Measurements from ENCODE around the gene MACROD2.
"Not testable (repeated sequence)": the region's sequence is repeated elsewhere in the genome, so short reads cannot be mapped to it uniquely, and the experiment has no call there.

MACROD2 gene

DNA sequence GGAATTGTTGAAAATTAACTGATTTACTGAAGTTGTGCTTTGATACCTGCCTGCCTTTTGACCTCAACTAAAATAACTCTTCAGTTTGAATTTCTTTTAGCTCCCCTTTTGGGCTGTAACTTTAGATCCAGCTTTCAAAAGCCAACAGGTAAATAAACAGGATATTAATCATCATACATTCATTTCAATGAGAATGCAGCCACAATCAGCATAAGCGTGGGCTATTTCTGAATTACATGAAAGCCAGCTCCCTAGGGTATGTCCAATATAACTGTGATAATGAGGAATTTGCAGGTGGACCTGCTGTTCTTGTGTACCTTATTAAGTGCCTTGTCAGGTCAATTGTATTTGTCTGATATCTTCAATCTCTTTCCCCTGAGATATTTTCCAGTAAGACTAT is 1747.3 kb downstream of the MACROD2 start:
- DNase-seq, result peak in 2 of 3 experiments; percentile 27 to 77

- peak; percentile 12 to 72 (median 23) for DNase-seq
These were observed 1760.9 kb downstream of the MACROD2 start for GRCh38 chr20:15756002-15756753.

- peak in 1 of 3 experiments; percentile 72 for DNase-seq
These were observed 1761.4 kb downstream of the MACROD2 start for GRCh38 chr20:15756754-15757115.

DNA sequence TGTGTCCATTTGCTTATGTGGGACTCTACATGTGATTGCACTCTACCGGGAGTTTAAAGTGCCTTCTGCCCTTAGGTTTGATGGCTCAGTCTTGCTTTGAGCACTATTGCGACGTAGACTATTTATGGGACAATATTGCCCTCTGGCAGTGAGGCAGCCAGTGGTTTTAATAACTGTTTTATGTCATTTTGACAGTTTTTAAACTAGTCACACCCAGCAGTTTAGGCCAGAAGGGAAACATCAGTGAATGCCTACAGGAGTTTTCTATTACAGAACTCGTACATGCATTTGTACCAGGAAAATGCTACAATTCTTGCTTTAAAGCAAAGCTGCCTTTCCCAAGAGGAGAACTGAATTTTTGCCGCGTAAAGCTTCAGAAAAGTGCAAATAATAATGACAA is 1764.3 kb downstream of the MACROD2 start:
- DNase-seq, result peak in 2 of 3 experiments; percentile 8 to 37

- peak; percentile 27 to 78 (median 32) for DNase-seq
These were observed 1764.8 kb downstream of the MACROD2 start for GRCh38 chr20:15760001-15760621.

DNA sequence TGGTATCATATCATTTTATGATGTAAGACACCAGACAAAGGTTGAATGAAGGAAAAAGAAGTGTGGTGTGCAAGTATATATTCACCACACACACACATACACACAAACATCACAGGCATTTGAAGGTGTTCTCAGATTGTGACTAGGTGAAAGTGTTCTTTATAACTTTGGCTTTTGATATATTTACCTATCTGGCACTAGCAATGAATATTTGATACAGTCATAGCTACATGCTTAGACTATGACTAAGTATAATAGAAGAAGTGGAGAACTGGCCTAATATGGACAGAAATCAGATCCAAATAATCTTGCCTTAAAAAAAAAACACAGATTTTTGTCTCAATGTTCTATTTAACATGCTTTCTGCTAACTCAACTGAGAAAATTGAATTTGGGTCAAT is 1768.0 kb downstream of the MACROD2 start:
- no peak for DNase-seq

DNA sequence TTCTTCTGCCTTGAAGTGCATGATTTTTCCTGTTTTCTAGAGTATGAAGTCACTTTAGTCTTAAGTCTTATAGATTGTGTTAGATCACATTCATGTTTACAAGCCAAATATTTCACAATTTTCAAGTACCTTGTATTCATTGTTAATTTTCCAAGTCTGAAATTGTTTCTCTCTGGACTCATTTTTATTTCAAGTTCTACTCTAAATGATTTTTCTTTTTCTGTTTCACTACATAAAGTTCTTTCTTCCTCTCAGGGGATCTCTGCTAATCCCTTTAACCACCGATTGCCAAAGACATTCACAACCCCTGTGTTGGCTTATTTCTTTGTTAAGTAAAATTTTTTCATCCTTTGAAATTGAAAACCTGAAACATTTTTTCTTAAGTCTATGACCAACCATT is 1772.3 kb downstream of the MACROD2 start:
- DNase-seq, result no peak

DNA sequence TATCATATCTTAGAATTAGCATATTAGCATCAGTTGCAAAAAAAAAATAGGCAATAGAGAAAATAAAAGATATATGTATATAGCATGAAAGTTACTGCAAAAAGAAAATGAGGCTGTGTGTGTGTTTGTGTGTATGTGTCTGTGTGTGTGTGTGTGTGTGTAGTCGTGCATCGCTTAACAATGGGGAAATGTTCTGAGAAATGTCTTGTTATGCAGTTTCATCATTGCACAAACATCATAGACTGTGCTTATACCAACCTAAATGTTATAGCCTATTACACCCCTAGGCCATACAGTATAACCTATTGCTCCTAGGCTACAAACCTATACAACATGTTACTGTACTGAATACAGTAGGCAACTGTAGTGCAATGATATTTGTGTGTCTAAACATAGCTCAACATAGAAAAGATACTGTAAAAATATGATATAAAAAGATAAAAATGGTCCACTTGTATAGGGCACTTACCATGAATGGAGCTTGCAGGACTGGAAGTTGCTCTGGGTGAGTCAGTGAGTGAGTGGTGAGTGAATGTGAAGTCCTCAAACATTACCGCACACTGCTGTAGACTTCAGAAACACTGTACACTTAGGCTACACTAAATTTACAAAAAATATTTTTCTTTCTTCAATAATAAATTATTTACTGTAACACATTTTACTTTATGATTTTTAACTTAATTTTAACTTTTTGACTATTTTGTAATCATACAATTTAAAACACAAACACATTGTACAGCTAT is 1772.9 kb downstream of the MACROD2 start:
- DNase-seq, result no peak

- DNase-seq, result no peak
These were observed 1777.5 kb downstream of the MACROD2 start for GRCh38 chr20:15772826-15773225.

DNA sequence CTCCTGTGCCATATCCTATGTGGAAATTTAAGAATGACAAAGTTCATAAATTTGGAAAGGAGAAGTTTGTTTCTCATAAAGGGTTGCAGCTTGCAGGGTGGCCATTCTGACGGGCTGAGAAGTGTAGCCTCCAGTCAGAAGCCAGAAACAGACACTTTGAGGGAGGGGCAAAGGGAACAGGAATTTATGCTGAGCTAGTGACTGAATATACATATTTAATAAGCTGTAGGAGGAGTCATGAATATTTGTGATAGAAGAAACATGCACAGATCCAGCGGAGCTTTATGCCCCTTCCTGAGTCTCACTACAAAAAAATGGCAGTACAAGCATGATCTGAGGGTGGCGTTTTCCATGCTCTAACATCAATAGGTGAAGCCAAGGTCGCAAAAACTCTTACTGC is 1779.6 kb downstream of the MACROD2 start:
- DNase-seq, result no peak

DNA sequence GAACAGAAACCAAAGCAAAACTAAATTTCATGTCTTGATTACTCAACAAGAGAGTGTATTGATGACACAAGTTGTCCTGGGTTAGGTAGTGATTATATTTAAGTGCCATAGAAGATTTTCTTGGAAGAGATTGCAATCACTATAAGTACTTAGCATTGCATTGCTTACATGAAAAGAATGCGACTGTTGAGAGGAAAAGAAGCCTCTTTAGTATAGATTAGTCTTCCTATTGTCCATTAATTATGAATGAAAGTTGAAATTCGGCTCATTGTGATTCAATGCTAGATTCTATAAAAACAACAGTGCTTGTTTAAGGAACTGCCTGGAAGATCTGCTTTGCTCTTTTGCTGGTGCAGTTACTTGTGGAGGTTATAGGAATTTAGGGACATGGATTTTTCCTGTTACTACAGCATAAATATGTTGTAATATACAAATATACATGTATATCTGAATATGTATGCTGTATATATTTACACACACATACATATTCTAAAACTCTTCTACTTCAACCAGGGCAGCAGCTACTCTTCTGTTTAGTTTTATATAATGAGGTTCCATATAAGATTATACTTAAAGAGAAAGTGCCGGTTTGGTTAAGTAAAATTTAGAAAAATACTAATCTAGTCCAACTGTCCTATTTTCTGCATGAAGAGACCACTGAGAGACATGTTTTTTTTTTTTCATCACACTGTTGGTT is 1781.6 kb downstream of the MACROD2 start:
- no peak for DNase-seq

DNA sequence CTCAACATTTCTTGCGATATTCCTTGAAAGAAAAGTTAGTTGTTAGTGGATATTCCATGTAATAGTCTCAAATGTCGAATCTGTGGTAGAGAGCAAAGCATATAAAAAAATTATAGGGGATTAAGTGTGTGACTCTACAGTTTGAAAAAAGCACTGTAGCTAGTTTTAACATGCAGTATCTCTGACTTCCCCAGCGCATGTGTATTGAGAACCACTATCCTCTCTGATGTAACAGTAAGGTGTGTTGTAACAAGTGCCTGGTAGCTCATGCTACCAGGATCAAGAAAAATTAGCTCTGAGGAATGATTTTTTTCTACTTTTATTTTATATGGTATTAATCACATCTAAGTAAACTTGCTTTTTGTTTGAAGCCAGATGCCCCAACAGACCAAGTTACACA is 1788.7 kb downstream of the MACROD2 start:
- DNase-seq, result no peak

- DNase-seq, result peak in 1 of 3 experiments; percentile 14
These were observed 1793.8 kb downstream of the MACROD2 start for GRCh38 chr20:15789079-15789478.

DNA sequence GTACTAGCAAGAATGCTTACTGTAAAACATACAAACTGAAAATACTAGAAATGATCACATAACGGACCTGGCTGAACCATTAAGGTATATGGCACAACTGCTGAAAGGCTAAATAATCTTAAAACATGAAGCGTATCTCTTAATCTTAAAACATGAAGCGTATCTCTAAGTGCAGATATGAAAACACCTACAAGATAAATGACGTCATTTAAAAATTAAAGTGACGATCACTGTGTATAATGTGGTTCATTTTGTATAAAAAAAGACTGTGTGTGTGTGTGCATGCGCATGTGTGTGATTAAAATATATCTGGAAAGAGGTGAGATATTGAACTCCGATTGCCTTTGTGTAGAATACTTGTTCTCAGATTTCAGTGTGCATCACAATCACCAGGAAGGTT is 1797.5 kb downstream of the MACROD2 start:
- no peak for DNase-seq

DNA sequence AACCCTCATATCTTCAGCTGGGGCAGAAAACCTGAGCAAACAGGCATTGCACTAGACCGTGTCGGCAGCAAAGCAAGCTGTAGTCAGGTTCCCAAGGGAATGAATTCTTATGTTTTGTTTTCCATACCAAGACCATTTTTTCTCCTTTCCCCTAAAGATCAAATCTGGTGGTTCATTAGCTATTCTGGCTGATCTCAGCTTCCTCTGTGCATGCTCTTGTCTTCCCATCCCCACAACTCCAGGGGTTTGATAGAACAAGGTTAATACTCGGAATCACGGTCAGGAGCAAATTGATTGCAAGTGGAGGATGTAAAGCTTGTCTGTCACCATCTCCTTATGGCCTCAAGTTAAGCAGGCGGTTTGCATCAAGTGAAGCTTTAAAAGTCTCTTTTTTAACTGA is 1799.1 kb downstream of the MACROD2 start:
- DNase-seq, result peak in 1 of 3 experiments; percentile 66

DNA sequence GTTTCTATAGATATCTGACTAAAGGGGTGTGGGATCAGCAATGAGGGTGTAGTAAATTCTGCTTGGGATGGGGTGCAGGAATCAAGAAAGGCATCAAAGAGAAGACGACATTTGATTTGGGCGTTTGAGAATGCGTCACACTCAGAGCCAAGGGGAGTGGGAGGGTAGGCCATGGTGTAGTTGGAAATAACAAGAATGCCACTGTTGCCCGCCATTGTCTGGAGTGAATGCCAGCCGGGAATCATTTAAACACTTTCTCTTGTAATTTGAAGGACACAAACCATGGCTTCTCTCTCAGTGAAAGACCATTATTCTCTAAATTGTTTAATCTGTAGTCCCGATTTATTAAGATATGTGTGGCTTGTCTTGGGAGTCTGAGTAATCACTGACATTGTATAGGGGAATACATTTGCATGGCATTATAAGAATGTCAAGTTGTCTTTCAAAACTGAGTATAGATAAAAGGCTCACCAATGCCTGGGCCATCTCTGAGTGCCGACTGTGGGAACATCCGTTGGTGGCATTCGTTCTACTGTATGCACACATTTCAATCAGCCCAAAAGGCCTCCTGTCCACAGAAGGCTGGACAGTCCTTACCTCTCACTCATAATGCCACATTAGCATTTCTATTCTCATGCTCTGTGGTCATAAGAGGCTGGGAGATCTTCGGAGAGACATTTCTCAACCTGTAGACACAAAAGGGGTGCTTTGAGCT is 1800.1 kb downstream of the MACROD2 start:
- no peak for DNase-seq

- DNase-seq, result no peak
These were observed 1804.6 kb downstream of the MACROD2 start for GRCh38 chr20:15799871-15800270.

DNA sequence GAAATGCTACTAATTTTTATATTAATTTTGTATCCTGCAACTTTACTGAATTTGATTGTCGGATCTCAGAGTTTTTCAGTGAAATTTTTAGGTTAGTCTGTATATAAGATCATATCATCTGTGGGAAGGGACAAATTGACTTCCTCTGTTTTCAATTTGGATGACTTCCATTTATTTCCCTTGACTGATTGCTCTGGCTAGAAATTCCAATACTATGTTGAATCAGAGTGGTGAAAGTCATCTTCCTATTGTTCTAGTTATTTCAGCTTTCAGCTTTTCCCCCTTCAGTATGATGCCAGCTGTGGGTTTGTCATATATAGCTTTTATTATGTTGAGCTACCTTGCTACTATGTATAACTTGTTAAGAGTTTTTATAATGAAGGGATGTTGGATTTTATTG is 1806.7 kb downstream of the MACROD2 start:
- DNase-seq, result no peak

DNA sequence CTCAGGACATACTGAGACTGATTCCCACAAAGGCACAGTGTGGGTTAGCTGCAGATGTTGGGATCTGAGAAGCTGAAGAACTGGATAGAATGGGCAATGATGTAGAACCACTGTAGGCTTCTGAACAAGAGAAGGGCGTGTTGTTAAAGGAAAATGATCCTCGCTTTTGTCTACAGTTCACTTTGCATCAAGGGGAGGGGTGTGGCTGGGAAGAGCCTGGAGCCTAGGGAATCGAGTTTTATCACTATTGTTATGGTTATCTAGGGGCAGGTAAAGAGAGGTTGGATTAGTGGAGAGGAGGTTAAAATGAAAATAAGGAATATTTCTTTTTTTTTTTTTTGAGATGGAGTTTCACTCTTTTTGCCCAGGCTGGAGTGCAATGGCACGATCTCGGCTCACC is 1809.8 kb downstream of the MACROD2 start:
- DNase-seq, result no peak

GRCh38 chr20:15806105-15806504 is 1810.8 kb downstream of the MACROD2 start:
- DNase-seq, result peak in 1 of 3 experiments; percentile 27

DNA sequence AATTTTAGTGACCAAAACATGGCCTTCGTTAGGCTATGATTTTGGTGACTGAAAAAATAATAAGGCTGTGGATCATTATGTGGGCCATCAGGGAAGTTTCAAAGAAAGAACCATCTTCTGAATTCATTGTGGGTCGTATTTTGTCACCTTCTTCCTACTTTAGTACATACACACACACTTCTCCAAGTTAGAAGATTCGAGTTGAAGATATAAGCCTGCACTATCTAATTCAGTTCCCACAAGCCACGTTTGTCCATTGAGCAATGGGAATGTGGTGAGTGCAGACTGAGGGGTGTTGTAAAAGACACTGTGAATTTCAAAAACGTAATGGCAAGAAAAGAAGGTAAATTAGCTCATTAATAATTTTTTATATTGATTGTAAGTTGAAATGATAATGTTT is 1812.0 kb downstream of the MACROD2 start:
- DNase-seq, result no peak

DNA sequence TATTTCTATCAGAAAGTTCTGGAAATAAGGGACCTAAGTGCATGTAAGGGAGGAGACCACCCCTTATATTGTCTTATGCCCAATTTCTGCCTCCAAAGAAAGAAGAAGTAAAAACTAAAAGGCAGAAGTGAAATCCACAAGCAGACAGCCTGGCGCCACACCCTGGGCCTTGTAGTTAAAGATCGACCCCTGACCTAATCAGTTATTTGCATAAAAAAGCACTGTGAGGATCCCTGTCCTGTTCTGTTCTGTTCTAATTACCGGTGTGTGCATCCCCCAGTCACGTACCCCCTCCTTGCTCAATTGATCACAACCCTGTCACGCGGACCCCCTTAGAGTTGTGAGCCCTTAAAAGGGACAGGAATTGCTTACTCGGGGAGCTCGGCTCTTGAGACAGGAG is 1812.5 kb downstream of the MACROD2 start:
- DNase-seq, result not testable (repeated sequence)

GRCh38 chr20:15811951-15812350 is 1816.6 kb downstream of the MACROD2 start:
- DNase-seq, result no peak
